Activated naive CD8-positive, alpha-beta T cell treated with anti-CD3 and anti-CD28 coated beads, Interleukin-2, amount 50 U/mL, for 24 hours (primary cell): ENCODE data around the gene CDC27.
"Not testable (repeated sequence)": the region's sequence is repeated elsewhere in the genome, so short reads cannot be mapped to it uniquely, and the experiment has no call there.

Experiments
- ATAC-seq: fragments of 150-1000 bp; cut with Tn5 transposase; one replicate; pipeline ENCODE4 v1.10.0; 2021
- DNase-seq: peaks from one replicate; pipeline ENCODE4 v3.0.0; 2021
- H3K27ac Mint-ChIP-seq: one replicate; pipeline ENCODE4 v1.8.0; 2021; ENCODE audit warnings: mild to moderate bottlenecking, mixed read lengths
- H3K27me3 Mint-ChIP-seq: one replicate; pipeline ENCODE4 v1.8.0; 2021; ENCODE audit warnings: mixed read lengths
- H3K36me3 Mint-ChIP-seq: one replicate; pipeline ENCODE4 v1.8.0; 2021; ENCODE audit warnings: low read depth, mixed read lengths
- H3K4me1 Mint-ChIP-seq: one replicate; pipeline ENCODE4 v1.8.0; 2021; ENCODE audit warnings: mixed read lengths
- H3K4me3 Mint-ChIP-seq: one replicate; pipeline ENCODE4 v1.8.0; 2021; ENCODE audit warnings: mild to moderate bottlenecking, moderate library complexity, mixed read lengths
- H3K9me3 Mint-ChIP-seq: one replicate; pipeline ENCODE4 v1.8.0; 2021; ENCODE audit warnings: mixed read lengths

Gene CDC27

GRCh38 chr17:47099987-47100711 is 88.9 kb downstream of the CDC27 start:
- H3K4me3 Mint-ChIP-seq = peak overlapping the region; percentile 100
- ATAC-seq = peak; percentile 100

GRCh38 chr17:47099451-47099986 is 89.6 kb downstream of the CDC27 start:
- peak; percentile 7 for ATAC-seq
- Mint-ChIP-seq H3K36me3 (peaks cover 2% of the 10 kb centered on the region), H3K27ac (peak overlapping the region; percentile 68), H3K27me3 (no peaks in the 10 kb centered on the region), H3K9me3 (no peaks in the 10 kb centered on the region), H3K4me1 (peaks cover 24% of the 10 kb centered on the region), H3K4me3 (peak overlapping the region; percentile 100)
- no peak for DNase-seq

More at GRCh38 chr17:47099987-47100711, 88.9 kb downstream of the CDC27 start:
- H3K27me3 Mint-ChIP-seq = no peaks in the 10 kb centered on the region
- DNase-seq = peak; percentile 92
- H3K9me3 Mint-ChIP-seq = no peaks in the 10 kb centered on the region
- H3K36me3 Mint-ChIP-seq = peaks cover 2% of the 10 kb centered on the region
- peaks cover 24% of the 10 kb centered on the region for H3K4me1 Mint-ChIP-seq
- peak overlapping the region; percentile 98 for H3K27ac Mint-ChIP-seq

GRCh38 chr17:47096343-47096742 is 92.8 kb downstream of the CDC27 start:
- Mint-ChIP-seq H3K4me3 (no peak overlapping the region), H3K36me3 (peaks cover 14% of the 10 kb centered on the region), H3K27ac (no peak overlapping the region), H3K9me3 (no peaks in the 10 kb centered on the region), H3K27me3 (no peaks in the 10 kb centered on the region), H3K4me1 (peaks cover 28% of the 10 kb centered on the region)
- ATAC-seq (no peak), DNase-seq (no peak)

- ATAC-seq (no peak), DNase-seq (no peak)
- Mint-ChIP-seq H3K4me3 (no peak overlapping the region), H3K9me3 (no peaks in the 10 kb centered on the region), H3K4me1 (peaks cover 25% of the 10 kb centered on the region), H3K27me3 (no peaks in the 10 kb centered on the region), H3K36me3 (peaks cover 16% of the 10 kb centered on the region), H3K27ac (no peak overlapping the region)
Measured at GRCh38 chr17:47095268-47095667, 93.8 kb downstream of the CDC27 start.

GRCh38 chr17:47087093-47087492 is 102.0 kb downstream of the CDC27 start:
- no peak for ATAC-seq
- Mint-ChIP-seq H3K27me3 (no peaks in the 10 kb centered on the region), H3K9me3 (no peaks in the 10 kb centered on the region), H3K4me3 (no peak overlapping the region), H3K36me3 (peaks cover 7% of the 10 kb centered on the region), H3K4me1 (peaks cover 7% of the 10 kb centered on the region), H3K27ac (no peak overlapping the region)
- DNase-seq = no peak

- peaks cover 7% of the 10 kb centered on the region for H3K4me1 Mint-ChIP-seq
- H3K27me3 Mint-ChIP-seq = no peaks in the 10 kb centered on the region
- DNase-seq (no peak), ATAC-seq (no peak)
- peaks cover 2% of the 10 kb centered on the region for H3K36me3 Mint-ChIP-seq
- no peak overlapping the region for H3K4me3 Mint-ChIP-seq
- H3K9me3 Mint-ChIP-seq = no peaks in the 10 kb centered on the region
- no peak overlapping the region for H3K27ac Mint-ChIP-seq
Measured at GRCh38 chr17:47085736-47086135, 103.4 kb downstream of the CDC27 start.

GRCh38 chr17:47078801-47079200 is 110.3 kb downstream of the CDC27 start:
- DNase-seq = no peak
- H3K4me3 Mint-ChIP-seq = no peak overlapping the region
- H3K27me3 Mint-ChIP-seq = no peaks in the 10 kb centered on the region
- H3K36me3 Mint-ChIP-seq = peaks cover 5% of the 10 kb centered on the region
- H3K9me3 Mint-ChIP-seq = no peaks in the 10 kb centered on the region
- H3K27ac Mint-ChIP-seq = no peak overlapping the region
- no peaks in the 10 kb centered on the region for H3K4me1 Mint-ChIP-seq
- ATAC-seq = no peak

GRCh38 chr17:47077576-47077975 is 111.5 kb downstream of the CDC27 start:
- Mint-ChIP-seq H3K36me3 (peaks cover 5% of the 10 kb centered on the region), H3K4me3 (no peak overlapping the region), H3K4me1 (peaks cover 3% of the 10 kb centered on the region), H3K27me3 (no peaks in the 10 kb centered on the region), H3K27ac (no peak overlapping the region), H3K9me3 (no peaks in the 10 kb centered on the region)
- DNase-seq = no peak
- no peak for ATAC-seq

GRCh38 chr17:47076171-47076570 is 112.9 kb downstream of the CDC27 start:
- peaks cover 12% of the 10 kb centered on the region for H3K4me1 Mint-ChIP-seq
- no peaks in the 10 kb centered on the region for H3K27me3 Mint-ChIP-seq
- no peaks in the 10 kb centered on the region for H3K9me3 Mint-ChIP-seq
- H3K36me3 Mint-ChIP-seq = peaks cover 4% of the 10 kb centered on the region
- no peak overlapping the region for H3K4me3 Mint-ChIP-seq
- ATAC-seq (no peak), DNase-seq (no peak)
- H3K27ac Mint-ChIP-seq = no peak overlapping the region

- not testable (repeated sequence) for H3K27ac Mint-ChIP-seq, H3K4me3 Mint-ChIP-seq, DNase-seq, H3K36me3 Mint-ChIP-seq, H3K27me3 Mint-ChIP-seq, H3K9me3 Mint-ChIP-seq, ATAC-seq
- peaks cover 18% of the 10 kb centered on the region for H3K4me1 Mint-ChIP-seq
Measured at GRCh38 chr17:47074361-47074760, 114.7 kb downstream of the CDC27 start.

GRCh38 chr17:47073629-47074028 is 115.5 kb downstream of the CDC27 start:
- not testable (repeated sequence) for H3K9me3 Mint-ChIP-seq, DNase-seq, H3K36me3 Mint-ChIP-seq, H3K4me3 Mint-ChIP-seq, H3K27ac Mint-ChIP-seq, H3K27me3 Mint-ChIP-seq, ATAC-seq
- H3K4me1 Mint-ChIP-seq = peaks cover 20% of the 10 kb centered on the region

GRCh38 chr17:47072886-47073285 is 116.2 kb downstream of the CDC27 start:
- Mint-ChIP-seq H3K9me3 (no peaks in the 10 kb centered on the region), H3K36me3 (peaks cover 6% of the 10 kb centered on the region), H3K4me1 (peaks cover 24% of the 10 kb centered on the region), H3K4me3 (no peak overlapping the region), H3K27me3 (no peaks in the 10 kb centered on the region), H3K27ac (peak overlapping the region; percentile 45)
- ATAC-seq = no peak
- no peak for DNase-seq

GRCh38 chr17:47071171-47071570 is 117.9 kb downstream of the CDC27 start:
- peaks cover 17% of the 10 kb centered on the region for H3K36me3 Mint-ChIP-seq
- not testable (repeated sequence) for H3K27me3 Mint-ChIP-seq, ATAC-seq, H3K9me3 Mint-ChIP-seq, DNase-seq, H3K4me3 Mint-ChIP-seq
- peaks cover 36% of the 10 kb centered on the region for H3K4me1 Mint-ChIP-seq
- H3K27ac Mint-ChIP-seq = peak overlapping the region; percentile 14

GRCh38 chr17:47070266-47070665 is 118.8 kb downstream of the CDC27 start:
- H3K9me3 Mint-ChIP-seq, H3K4me3 Mint-ChIP-seq, ATAC-seq, H3K27me3 Mint-ChIP-seq, DNase-seq, H3K27ac Mint-ChIP-seq: not testable (repeated sequence)
- Mint-ChIP-seq H3K36me3 (peaks cover 17% of the 10 kb centered on the region), H3K4me1 (peaks cover 37% of the 10 kb centered on the region)
